Activated T-helper 2 cell treated with anti-CD3 and anti-CD28 coated beads, Interferon-gamma antibody, Interleukin-2, Interleukin-4, amounts not matched to agents 10 μg/mL and 5 μg/mL and 100 μg/mL, durations not matched to agents 14 hours and 24 hours and 36 hours (primary cell): ENCODE results near the gene ASB15. TPM values are rescaled to one million over a fixed set of nuclear protein-coding genes. Genes with fewer than 3 reads are reported as not detected.

ENCODE experiments used
- DNase-seq: peaks from one replicate; pipeline ENCODE4 v3.0.0; 2021; ENCODE audit warnings: low spot score
- H3K27ac Mint-ChIP-seq: one replicate; pipeline ENCODE4 v1.8.0; 2021; ENCODE audit warnings: mixed read lengths
- H3K27me3 Mint-ChIP-seq: one replicate; pipeline ENCODE4 v1.8.0; 2021; ENCODE audit warnings: low read depth, mixed read lengths
- H3K36me3 Mint-ChIP-seq: one replicate; pipeline ENCODE4 v1.8.0; 2021; ENCODE audit warnings: low read depth, mixed read lengths
- H3K4me1 Mint-ChIP-seq: one replicate; pipeline ENCODE4 v1.8.0; 2021; ENCODE audit warnings: low read depth, mixed read lengths
- H3K4me3 Mint-ChIP-seq: one replicate; pipeline ENCODE4 v1.8.0; 2021; ENCODE audit warnings: low read depth, mild to moderate bottlenecking, moderate library complexity, mixed read lengths
- H3K9me3 Mint-ChIP-seq: one replicate; pipeline ENCODE4 v1.8.0; 2021; ENCODE audit warnings: mixed read lengths
- intact Hi-C: fragments of 100-400 bp; cut with micrococcal nuclease; formaldehyde crosslinking; loops from one replicate; pipeline ENCODE4 v1.15.1; 2023
- total RNA-seq: library from RNA; stranded (reverse); gene quantifications from 2 replicates; pipeline ENCODE4 v1.2.3, GENCODE V29; 2022

ASB15 gene
- total RNA-seq, 1 donor from 2014 or later, result not detected

- DNase-seq, result no peak
- H3K9me3 Mint-ChIP-seq, result no peaks in the 10 kb centered on the region
- intact Hi-C loops, result no loop called here
These were observed 61.6 kb downstream of the ASB15 start for GRCh38 chr7:123663200-123663599.

GRCh38 chr7:123665157-123665556 is 63.5 kb downstream of the ASB15 start:
- Mint-ChIP-seq H3K36me3 (no peaks in the 10 kb centered on the region), H3K4me1 (peaks cover 2% of the 10 kb centered on the region), H3K27me3 (peaks cover 2% of the 10 kb centered on the region), H3K27ac (no peak overlapping the region), H3K4me3 (no peak overlapping the region), H3K9me3 (no peaks in the 10 kb centered on the region)
- intact Hi-C loops, result no loop called here
- DNase-seq, result no peak

More at GRCh38 chr7:123663200-123663599, 61.6 kb downstream of the ASB15 start:
- Mint-ChIP-seq H3K27ac (no peak overlapping the region), H3K4me1 (peaks cover 2% of the 10 kb centered on the region), H3K4me3 (no peak overlapping the region), H3K36me3 (no peaks in the 10 kb centered on the region), H3K27me3 (peaks cover 6% of the 10 kb centered on the region)

GRCh38 chr7:123665896-123666295 is 64.3 kb downstream of the ASB15 start:
- peaks cover 2% of the 10 kb centered on the region for H3K4me1 Mint-ChIP-seq
- no peak for DNase-seq
- no peaks in the 10 kb centered on the region for H3K36me3 Mint-ChIP-seq
- H3K27ac Mint-ChIP-seq, result no peak overlapping the region
- no peak overlapping the region for H3K4me3 Mint-ChIP-seq
- peaks cover 2% of the 10 kb centered on the region for H3K27me3 Mint-ChIP-seq
- H3K9me3 Mint-ChIP-seq, result no peaks in the 10 kb centered on the region
- intact Hi-C loops, result no loop called here

- H3K27me3 Mint-ChIP-seq, result peaks cover 2% of the 10 kb centered on the region
- intact Hi-C loops, result no loop called here
- peaks cover 2% of the 10 kb centered on the region for H3K4me1 Mint-ChIP-seq
- DNase-seq, result no peak
- no peak overlapping the region for H3K27ac Mint-ChIP-seq
- H3K9me3 Mint-ChIP-seq, result no peaks in the 10 kb centered on the region
- no peaks in the 10 kb centered on the region for H3K36me3 Mint-ChIP-seq
- no peak overlapping the region for H3K4me3 Mint-ChIP-seq
These were observed 64.9 kb downstream of the ASB15 start for GRCh38 chr7:123666492-123666891.

GRCh38 chr7:123669485-123669884 is 67.9 kb downstream of the ASB15 start:
- Mint-ChIP-seq H3K36me3 (no peaks in the 10 kb centered on the region), H3K27me3 (peaks cover 2% of the 10 kb centered on the region), H3K4me3 (no peak overlapping the region)

GRCh38 chr7:123673137-123673732 is 71.6 kb downstream of the ASB15 start:
- no peaks in the 10 kb centered on the region for H3K27me3 Mint-ChIP-seq
- H3K36me3 Mint-ChIP-seq, result no peaks in the 10 kb centered on the region
- no peak overlapping the region for H3K27ac Mint-ChIP-seq
- no peaks in the 10 kb centered on the region for H3K9me3 Mint-ChIP-seq
- H3K4me1 Mint-ChIP-seq, result no peaks in the 10 kb centered on the region
- intact Hi-C loops, result no loop called here
- no peak overlapping the region for H3K4me3 Mint-ChIP-seq
- no peak for DNase-seq

More at GRCh38 chr7:123669485-123669884, 67.9 kb downstream of the ASB15 start:
- DNase-seq, result no peak
- H3K4me1 Mint-ChIP-seq, result no peaks in the 10 kb centered on the region
- intact Hi-C loops, result no loop called here
- no peak overlapping the region for H3K27ac Mint-ChIP-seq
- no peaks in the 10 kb centered on the region for H3K9me3 Mint-ChIP-seq

- intact Hi-C loops, result no loop called here
- no peaks in the 10 kb centered on the region for H3K9me3 Mint-ChIP-seq
- H3K36me3 Mint-ChIP-seq, result no peaks in the 10 kb centered on the region
- no peaks in the 10 kb centered on the region for H3K4me1 Mint-ChIP-seq
- DNase-seq, result no peak
- no peaks in the 10 kb centered on the region for H3K27me3 Mint-ChIP-seq
- no peak overlapping the region for H3K4me3 Mint-ChIP-seq
- no peak overlapping the region for H3K27ac Mint-ChIP-seq
These were observed 72.3 kb downstream of the ASB15 start for GRCh38 chr7:123673752-123674398.

GRCh38 chr7:123674399-123675180 is 73.0 kb downstream of the ASB15 start:
- peaks cover 4% of the 10 kb centered on the region for H3K36me3 Mint-ChIP-seq

GRCh38 chr7:123675181-123675473 is 73.5 kb downstream of the ASB15 start:
- Mint-ChIP-seq H3K27ac (no peak overlapping the region), H3K4me1 (no peaks in the 10 kb centered on the region), H3K36me3 (peaks cover 4% of the 10 kb centered on the region), H3K27me3 (no peaks in the 10 kb centered on the region), H3K9me3 (no peaks in the 10 kb centered on the region), H3K4me3 (no peak overlapping the region)
- DNase-seq, result no peak
- intact Hi-C loops, result no loop called here

More at GRCh38 chr7:123674399-123675180, 73.0 kb downstream of the ASB15 start:
- intact Hi-C loops, result no loop called here
- Mint-ChIP-seq H3K4me1 (no peaks in the 10 kb centered on the region), H3K27me3 (no peaks in the 10 kb centered on the region), H3K9me3 (no peaks in the 10 kb centered on the region), H3K27ac (no peak overlapping the region), H3K4me3 (no peak overlapping the region)
- no peak for DNase-seq

- no peak for DNase-seq
- H3K9me3 Mint-ChIP-seq, result no peaks in the 10 kb centered on the region
- intact Hi-C loops, result no loop called here
- H3K27me3 Mint-ChIP-seq, result no peaks in the 10 kb centered on the region
- no peak overlapping the region for H3K4me3 Mint-ChIP-seq
- H3K27ac Mint-ChIP-seq, result no peak overlapping the region
- peaks cover 4% of the 10 kb centered on the region for H3K36me3 Mint-ChIP-seq
- no peaks in the 10 kb centered on the region for H3K4me1 Mint-ChIP-seq
These were observed 75.6 kb downstream of the ASB15 start for GRCh38 chr7:123677061-123677715.

GRCh38 chr7:123679614-123680013 is 78.0 kb downstream of the ASB15 start:
- Mint-ChIP-seq H3K36me3 (peaks cover 12% of the 10 kb centered on the region), H3K4me3 (no peak overlapping the region)

GRCh38 chr7:123680580-123680979 is 79.0 kb downstream of the ASB15 start:
- DNase-seq, result no peak
- no peak overlapping the region for H3K27ac Mint-ChIP-seq
- H3K27me3 Mint-ChIP-seq, result no peaks in the 10 kb centered on the region
- intact Hi-C loops, result no loop called here
- H3K9me3 Mint-ChIP-seq, result no peaks in the 10 kb centered on the region
- no peak overlapping the region for H3K4me3 Mint-ChIP-seq
- peaks cover 12% of the 10 kb centered on the region for H3K36me3 Mint-ChIP-seq
- no peaks in the 10 kb centered on the region for H3K4me1 Mint-ChIP-seq

More at GRCh38 chr7:123679614-123680013, 78.0 kb downstream of the ASB15 start:
- Mint-ChIP-seq H3K27ac (no peak overlapping the region), H3K9me3 (no peaks in the 10 kb centered on the region), H3K27me3 (no peaks in the 10 kb centered on the region), H3K4me1 (no peaks in the 10 kb centered on the region)
- DNase-seq, result no peak
- intact Hi-C loops, result no loop called here

GRCh38 chr7:123681561-123681960 is 79.9 kb downstream of the ASB15 start:
- H3K9me3 Mint-ChIP-seq, result no peaks in the 10 kb centered on the region
- no peaks in the 10 kb centered on the region for H3K27me3 Mint-ChIP-seq
- no peaks in the 10 kb centered on the region for H3K4me1 Mint-ChIP-seq
- no peak overlapping the region for H3K4me3 Mint-ChIP-seq
- DNase-seq, result no peak
- peaks cover 12% of the 10 kb centered on the region for H3K36me3 Mint-ChIP-seq
- intact Hi-C loops, result no loop called here
- H3K27ac Mint-ChIP-seq, result no peak overlapping the region
